Measurements from ENCODE around the gene KMT2E.

Gene KMT2E

DNA sequence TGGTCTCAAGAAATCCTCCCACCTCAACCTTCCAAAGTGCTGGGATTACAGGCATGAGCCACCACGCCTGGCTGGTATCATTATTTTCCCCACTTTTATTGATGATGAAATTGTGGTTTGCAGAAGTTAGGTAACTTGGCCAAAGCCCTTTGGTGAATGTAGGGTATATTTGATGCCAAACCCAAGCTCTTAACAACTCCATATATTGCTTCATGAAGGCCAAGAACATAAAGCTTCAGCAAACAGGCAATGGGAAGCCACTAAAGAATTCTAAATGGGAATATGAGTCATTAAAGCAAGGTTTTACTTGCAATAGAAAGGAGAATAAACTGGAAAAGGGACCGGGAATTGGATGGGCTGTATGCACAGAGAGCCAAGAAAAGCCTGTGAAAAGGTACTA is 142.7 kb downstream of the KMT2E start:
- no peak for DNase-seq (ENCODE audit: extremely low read depth in 1 of 2, low read depth in 1 of 2)

DNA sequence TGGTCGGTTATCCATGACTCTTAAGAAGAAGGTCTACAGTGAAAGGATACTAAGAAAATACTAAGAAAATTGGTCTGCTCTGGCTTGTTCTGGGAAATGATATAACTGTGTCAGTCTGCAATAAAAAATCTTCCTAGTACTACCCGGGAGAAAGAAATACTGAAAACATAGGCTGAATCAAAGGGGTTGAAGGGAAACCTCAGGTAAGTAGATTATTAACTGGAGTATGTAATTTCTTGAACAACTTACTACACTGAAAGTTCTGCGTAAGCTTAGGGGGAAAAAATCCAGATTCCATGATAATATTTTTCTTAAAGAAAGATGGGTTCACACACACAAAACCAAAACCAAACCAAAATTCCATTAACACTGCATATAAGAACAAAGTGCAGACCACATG is 143.3 kb downstream of the KMT2E start:
- no peak for DNase-seq (ENCODE audit: extremely low read depth in 1 of 2, low read depth in 1 of 2)

DNA sequence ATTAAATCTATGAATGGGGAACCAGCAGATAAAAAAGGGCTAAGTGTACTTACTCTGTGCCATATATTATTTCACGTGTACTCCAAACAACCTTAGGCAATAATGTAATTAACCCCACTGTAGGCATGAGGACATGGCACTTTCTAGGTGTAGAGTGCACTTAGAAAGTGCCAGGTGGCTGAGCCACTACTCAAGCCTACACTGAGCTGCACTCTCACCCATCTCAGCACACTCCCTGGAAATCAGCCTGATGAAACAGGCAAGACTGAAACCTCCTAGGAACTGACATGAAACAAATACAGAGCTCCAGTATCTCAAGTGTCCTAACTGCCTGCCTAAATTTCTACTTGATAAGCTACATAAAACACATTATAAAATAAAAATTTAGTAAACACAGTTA is 147.4 kb downstream of the KMT2E start:
- DNase-seq (ENCODE audit: extremely low read depth in 1 of 2, low read depth in 1 of 2), result no peak
